ENCODE data around the gene HSPB2.

DNA sequence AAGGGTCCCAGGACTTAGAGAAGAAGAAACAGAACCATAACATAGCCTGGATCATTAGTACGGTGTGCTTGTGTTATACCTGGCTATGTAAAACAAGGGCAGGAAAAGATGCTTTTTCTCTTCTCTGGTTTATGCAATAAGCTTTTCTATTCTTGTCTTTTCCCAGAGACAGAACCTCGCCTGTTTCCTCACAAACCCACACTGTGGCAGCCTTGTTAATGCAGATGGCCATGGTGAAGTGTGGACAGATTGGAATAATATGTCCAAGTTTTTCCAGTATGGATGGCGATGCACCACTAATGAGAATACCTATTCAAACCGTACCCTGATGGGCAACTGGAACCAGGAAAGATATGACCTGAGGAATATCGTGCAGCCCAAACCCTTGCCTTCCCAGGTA, 30.3 kb upstream of the HSPB2 start:
- TF ChIP-seq YY1 (IDR thresholded peaks at IDR 0.05; ENCODE audit: insufficient read depth, insufficient read length) (no peak), SUZ12 (IDR thresholded peaks at IDR 0.05; ENCODE audit: extremely low read depth, insufficient read depth, insufficient read length) (no peak), ZNF274 (IDR thresholded peaks at IDR 0.05; ENCODE audit: low read depth, low read length) (no peak)
